GM12892 (cell line): Measurements from ENCODE around the gene ZBTB7B.

Experiments
- POLR2A ChIP-seq: IDR thresholded peaks from 2 replicates; pipeline ENCODE4 v1.6.1; 2011; ENCODE audit warnings: low read depth, low read length, control low read depth
- POLR2AphosphoS5 ChIP-seq: IDR thresholded peaks from 2 replicates; pipeline ENCODE4 v1.6.1; 2011; ENCODE audit warnings: low read depth, low read length, control low read depth

GRCh38 chr1:154969860-154970452 is 32.6 kb upstream of the ZBTB7B start:
- TF ChIP-seq POLR2AphosphoS5, result no peak
- TF ChIP-seq POLR2A, result no peak
